HG02938 (cell line): Measurements from ENCODE around the gene ACRV1.
"Not testable (repeated sequence)": the region's sequence is repeated elsewhere in the genome, so short reads cannot be mapped to it uniquely, and the experiment has no call there.

Experiments
- ATAC-seq: cut with Tn5 transposase; IDR thresholded peaks from one replicate; pipeline ENCODE4 v1.9.1; 2021; ENCODE audit warnings: mild to moderate bottlenecking, moderate library complexity; ENCODE audit not compliant: unreplicated experiment

The ACRV1 gene, protein sequence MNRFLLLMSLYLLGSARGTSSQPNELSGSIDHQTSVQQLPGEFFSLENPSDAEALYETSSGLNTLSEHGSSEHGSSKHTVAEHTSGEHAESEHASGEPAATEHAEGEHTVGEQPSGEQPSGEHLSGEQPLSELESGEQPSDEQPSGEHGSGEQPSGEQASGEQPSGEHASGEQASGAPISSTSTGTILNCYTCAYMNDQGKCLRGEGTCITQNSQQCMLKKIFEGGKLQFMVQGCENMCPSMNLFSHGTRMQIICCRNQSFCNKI

DNA sequence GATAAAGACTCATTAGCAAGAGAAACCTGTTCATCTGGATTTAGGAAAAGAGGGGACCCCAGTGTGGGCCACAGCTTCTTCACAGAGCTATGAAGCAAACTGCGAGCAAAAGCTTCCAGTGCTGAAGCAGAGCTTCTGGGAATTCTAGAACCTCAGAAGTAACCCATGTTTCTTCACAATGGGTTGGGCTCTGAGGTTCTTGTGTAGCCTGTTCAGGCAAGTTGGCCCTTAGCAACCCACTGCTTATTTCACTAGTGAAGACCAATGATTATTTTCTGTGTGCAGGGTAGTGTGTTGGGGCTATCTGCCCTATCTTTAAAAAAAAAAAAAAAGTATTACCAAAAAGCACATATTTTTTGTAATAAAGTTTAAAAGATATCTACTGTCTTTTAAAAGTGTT is at the start of gene ACRV1:
ACRV1 (minus strand) TSS at position 101 of the 400 bp plus-strand sequence; CDS start at position 34, 67 bp downstream.
- ATAC-seq, result no peak

DNA sequence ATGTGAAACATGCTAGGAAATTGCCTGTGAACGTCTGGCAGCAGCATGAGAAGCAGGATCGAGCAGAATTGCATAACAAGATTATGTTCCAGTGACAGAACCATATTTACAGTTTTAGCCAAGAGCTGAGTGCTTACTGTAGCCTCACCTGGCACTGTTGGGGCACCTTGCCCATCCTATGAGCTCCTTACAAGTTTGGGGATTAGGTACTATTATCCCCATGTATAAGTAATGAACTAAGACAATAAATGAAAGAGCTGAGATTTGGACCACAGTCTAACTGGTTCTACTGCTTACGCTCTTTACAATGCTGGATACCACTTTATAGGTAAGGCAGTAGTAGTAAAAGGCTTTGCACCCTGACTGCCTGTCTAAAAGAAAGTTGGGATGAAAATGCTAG is 48.3 kb upstream of the ACRV1 start:
- no peak for ATAC-seq

DNA sequence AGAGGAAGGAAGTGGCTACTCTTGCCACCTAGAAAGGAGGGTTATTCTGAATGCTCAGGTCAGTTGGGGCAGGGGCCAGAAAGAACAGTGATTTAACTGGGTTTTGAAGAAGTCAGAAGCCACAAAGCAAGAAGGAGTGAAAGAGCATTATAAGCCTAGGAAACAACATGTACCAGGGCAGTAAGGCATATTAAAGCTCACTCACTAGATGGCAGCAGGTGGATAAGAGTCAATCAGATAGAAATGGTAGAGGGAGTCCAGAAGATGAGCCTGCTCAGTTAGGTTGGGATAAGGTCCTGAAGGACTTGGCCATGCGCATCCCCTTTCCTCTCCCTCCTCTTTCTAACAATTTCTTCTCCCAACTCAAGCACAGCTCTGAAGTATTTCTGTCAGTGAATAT is 43.5 kb upstream of the ACRV1 start:
- ATAC-seq, result no peak

DNA sequence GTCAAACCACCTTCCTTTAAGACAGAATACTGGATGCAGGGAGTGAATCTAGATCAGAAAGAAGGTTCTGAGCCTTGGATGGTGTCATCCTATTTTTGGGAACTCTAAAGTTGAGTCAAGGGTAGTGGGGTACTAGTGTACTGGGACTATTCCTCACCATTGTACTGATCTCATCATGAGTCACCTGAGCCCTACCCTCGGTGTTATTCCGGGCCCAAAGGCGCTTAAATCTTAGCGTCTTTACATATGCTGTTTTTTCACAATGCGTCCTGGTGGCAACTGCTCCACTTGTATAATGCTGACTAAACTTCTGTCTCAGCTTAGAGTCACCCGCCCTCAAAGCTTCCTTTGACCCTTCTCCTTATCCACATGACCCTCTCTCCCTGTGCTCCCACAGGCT is 40.1 kb upstream of the ACRV1 start:
- ATAC-seq, result no peak

DNA sequence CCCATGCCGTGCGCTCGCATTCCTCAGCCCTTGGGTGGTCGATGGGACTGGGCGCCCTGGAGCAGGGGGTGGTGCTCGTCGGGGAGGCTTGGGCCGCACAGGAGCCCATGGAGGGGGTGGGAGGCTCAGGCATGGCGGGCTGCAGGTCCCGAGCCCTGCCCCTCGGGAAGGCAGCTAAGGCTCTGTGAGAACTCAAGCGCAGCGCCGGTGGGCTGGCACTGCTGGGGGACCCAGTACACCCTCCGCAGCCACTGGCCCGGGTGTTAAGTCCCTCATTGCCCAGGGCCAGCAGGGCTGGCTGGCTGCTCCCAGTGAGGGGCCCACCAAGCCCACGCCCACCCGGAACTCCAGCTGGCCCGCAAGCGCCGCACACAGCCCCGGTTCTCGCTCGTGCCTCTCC is 24.0 kb upstream of the ACRV1 start:
- ATAC-seq, result not testable (repeated sequence)

DNA sequence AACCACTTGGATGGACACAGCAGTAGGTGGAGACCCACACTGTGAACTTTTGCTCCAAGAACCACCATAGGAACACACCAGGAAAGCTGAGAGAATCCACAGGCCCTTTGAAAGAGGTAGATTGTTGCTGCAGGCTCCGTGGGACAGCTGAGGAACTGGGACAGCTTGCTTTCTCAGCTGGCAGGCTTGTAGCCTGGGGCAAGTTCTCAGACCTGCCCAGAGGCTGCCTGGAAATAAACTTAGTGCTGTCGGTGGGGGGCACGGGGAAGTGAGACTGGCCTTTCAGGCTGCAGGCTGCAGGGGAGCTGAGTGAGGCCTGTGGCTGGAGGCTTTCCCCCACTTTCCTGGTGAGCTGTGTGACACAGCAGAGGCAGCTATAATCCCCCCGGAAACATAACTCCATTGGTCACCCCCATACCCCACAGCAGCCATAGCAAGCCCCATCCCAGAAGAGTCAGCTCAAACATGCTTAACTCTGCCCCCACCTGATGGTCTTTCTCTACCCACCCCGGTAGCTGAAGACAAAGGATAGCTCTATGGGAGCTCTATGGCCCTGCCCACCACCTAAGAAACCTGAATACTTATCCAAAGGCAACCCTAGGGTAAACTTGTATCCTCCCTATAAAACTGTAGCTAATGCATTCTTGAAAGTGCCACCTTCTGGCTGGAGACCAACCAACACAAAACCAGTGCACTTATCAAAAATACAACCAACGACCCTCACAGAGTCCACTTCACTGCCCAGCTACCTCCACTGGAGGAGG is 21.4 kb upstream of the ACRV1 start:
- no peak for ATAC-seq

DNA sequence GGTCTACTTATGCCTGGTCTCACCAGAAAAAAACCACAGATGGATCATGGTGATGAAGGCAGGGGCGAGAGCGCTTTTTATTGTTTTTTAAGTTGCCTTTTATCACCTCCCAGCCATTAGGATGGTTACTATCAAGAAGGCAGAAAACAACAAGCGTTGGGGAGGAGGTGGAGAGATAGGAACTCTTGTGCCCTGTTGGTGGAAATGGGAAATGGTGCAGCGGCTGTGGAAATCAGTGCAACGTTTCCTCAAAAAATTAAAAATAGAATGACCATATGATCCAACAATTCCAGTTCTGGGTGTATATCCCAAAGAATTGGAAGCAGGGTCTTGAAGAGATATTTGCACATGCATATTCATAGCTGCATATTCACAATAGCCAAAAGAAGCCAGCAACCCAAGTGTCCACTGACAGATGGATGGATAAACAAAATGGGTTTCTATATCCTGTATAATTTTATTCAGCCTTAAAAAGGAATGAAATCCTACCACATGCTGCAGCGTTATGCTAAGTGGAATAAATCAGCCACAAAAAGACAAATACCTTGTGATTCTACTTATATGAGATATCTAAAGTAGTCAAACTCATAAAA is 20.5 kb upstream of the ACRV1 start:
- ATAC-seq, result no peak

DNA sequence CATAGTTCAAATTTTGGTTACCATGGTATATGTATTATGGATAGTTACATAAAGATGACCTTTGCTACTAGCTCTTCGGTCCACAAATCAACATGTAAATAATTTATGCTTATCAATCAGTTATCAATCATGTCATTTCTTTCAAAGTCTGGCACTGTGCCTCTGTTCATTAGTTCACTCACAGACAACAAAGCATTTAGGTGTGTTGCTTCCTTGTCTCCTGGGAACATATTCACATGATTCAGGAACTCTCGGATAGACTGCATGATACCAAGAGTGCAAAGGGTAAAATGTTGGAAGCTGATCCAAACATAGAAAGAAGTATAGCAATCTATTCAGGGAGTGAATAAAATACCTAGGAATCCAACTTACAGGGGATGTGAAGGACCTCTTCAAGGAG is 14.3 kb upstream of the ACRV1 start:
- no peak for ATAC-seq

DNA sequence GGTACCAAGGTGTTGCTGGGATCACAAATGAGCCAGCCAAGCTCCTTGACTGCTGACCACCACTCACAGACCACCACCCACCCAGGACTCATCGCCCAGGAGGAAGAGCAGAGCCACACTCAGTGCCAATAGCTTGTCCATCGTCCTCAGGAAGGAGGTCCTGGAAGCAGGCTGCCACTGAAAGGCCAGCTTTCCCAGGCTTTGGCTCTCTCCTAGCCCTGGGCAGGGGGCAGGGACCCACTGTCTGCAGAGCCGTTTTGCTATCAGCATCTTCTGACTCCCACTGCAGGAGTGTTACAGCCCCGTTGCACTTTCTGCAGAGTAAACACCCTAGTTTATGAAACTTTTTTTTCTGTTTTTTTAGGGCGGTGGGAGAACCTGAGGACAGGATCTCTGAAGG is 12.2 kb upstream of the ACRV1 start:
- ATAC-seq, result no peak

DNA sequence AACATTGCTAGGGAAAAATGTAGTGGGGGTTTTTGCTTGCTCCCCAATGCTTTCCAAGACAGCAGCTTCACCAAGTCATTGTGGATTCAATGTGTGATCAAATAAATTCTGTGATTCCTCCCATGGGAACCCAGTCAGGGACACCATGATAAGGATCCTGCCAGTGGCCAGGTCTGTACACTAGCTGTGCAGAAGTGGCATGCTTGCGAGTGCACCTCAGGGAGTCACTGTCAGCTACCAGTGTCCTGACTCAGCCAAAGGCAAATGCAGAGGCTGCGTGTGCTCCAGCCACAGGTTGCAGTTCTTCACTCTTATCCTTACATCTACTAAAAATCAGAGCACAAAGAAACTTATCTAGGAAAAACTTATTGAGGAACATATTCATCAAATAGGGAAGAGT is 9.4 kb upstream of the ACRV1 start:
- ATAC-seq, result no peak

DNA sequence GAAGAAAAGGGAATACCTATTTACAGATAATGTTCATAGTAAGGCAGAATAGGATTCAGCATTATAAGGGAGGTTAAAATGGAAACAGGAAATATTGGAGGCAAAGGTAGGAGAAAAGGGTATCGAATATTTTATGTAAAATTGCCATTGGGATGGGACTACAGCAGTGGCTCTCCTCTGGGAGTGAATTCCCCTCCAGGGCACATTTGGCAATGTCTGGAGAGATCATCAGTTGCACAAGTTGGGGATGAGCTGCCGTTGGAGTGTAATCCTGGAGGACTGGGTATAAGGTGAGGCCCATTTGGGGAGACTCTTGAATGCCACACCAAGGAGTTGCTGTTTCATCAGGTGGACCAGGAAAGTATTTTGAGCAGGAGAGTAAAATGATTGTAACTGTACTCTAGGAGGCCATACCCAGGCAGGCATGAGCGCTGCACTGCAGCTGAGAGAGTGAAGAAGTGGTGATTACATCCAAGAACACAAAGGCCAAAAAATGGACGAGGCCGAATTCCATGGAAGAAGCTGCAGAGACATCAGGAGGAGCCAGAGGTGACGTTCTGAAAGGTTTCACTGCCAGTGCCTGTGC is 8.7 kb upstream of the ACRV1 start:
- no peak for ATAC-seq

DNA sequence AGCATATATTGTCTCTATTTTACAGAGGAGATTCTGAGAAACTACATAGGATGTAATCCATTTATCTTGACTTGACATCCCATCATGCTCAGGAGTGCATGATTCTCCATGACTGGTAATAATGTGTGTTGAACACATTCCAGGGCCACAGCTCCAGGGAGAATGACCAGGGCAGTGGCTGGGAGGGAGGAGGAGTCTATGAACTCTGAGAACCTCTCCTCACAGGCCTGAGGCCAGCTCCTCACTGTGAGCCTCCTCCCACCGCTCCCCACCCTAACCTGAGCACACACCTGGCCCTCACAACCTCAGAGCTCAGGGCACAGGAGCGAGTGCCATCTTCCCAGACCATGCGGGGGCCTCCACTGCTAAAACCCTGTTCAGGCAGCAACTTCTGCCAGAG is 8.0 kb upstream of the ACRV1 start:
- ATAC-seq, result no peak

DNA sequence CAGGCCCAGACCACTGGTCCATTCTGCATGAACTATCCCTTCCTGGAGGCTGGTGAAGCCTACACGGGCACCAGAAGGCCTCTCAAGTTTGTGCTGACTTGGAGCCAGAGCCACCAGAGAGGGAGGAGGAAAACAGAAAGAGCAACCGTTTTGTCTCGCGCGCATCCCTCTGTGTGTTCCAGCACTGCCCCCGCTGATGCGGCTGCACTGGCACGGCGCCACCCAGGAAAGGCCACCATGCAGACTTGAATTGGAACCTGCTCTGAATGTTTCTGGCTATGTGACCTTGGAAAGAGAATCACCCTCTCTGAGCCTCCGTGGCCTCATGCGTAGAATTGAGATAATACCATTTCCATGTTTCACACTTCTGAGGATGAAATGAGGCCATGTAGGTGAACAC is 7.4 kb upstream of the ACRV1 start:
- no peak for ATAC-seq

DNA sequence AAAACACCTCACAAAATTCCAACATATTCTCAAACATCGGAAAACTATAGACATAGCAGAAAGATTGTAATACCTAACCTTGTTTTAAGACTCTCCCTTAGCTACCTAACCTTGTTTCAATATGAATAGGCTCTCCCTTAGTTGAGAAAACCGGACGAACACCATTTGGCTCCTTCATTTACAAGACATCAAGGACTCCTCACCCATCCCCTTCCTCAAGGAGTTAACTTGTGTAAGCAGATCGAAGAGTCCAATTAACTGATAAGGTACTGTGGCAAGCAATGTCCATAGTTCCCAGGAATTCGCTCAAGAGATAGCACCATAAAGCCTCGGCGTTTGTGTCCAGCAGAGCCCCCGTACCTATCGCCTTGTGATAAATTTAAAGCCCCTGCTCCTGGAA is 4.6 kb upstream of the ACRV1 start:
- no peak for ATAC-seq

DNA sequence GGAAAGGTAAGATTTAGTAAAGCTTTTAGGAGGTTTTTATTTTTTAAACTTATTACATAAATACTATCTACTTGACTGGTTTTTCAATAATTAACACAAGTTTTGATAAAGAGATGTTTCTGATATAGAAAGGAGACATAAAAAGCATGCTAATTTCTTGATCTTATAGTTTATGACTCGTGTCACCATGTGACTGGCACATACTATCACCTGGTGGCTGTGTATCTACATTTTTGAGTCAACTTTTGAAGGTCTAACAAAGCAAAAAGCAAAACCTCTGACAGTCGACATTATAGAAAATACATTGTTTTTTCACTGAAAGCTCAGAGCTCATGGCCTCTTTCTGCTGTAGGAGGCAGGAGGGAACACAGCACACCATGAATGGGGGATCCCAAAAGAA is 810 bp downstream of the ACRV1 start:
- no peak for ATAC-seq

DNA sequence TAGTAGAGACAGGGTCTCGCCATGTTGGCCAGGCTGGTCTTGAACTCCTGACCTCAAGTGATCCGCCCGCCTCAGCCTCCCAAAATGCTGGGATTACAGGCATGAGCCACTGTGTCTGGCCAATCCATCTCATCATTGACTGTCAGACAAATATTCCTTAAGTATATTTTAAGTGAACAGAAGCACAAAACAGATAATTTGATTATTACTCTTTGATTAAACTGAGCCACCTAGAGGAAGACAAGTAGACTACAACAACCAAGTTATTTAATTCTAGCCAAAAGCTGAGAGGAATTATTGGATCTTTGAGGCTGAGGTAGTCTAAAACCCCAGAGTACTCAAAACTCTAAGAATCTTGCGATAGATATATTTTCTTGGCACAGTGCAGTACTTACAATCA is 1.2 kb downstream of the ACRV1 start:
- no peak for ATAC-seq

DNA sequence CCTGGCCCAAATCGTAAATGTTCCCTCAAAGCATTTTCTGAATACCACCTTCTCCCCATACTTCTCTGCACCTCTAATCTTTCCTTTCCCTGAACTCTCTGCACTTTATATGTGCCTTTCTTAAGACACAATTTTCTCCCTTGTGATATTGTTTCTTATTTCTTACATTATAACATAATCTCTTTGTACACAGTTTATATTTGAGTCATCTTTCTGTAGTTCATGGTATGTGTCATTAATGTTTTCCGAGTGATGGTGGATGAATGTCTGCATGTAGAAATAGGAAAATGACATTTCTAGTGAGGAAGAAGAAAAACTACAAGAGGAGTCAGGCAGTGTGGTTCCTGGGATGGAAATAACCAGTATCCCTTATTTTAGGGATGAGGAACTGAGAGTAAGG is 5.5 kb downstream of the ACRV1 start:
- no peak for ATAC-seq

DNA sequence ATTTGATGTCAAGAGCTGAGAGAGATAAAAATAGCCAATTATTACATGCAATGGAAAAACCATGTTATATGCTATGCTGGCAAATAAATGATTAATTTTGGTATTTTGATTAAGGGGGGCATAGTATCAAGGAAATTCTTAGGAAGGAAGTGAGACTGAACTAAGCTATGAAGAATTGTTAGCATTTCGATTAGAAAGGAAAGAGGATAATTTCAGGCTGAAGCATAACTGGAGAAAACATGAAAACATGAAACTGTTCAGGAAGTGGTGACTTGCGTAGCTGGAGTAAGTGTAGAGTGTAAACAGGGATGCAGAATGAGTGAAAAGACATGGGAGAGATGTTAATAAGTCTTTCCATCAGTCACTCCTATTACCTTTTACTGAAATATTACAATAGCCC is 6.4 kb downstream of the ACRV1 start:
- no peak for ATAC-seq

DNA sequence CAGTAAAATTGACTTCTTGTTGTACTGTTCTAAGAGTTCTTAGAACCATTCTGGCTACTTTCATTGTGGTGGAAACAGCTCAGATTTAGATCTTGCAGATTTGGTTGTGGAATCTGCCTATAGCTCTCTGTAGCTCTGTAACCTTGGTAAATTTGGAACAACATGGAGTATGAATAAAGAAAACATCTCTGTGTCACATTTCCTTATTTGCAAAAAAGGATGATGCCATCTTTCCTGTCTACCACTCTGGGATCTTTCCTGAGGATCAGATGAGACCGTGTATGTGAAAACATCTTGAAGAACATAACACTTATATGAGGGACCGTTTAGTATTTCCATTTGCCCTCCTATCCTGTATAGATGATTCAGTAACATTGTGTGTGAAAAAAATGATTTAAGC is 9.1 kb downstream of the ACRV1 start:
- ATAC-seq, result no peak

DNA sequence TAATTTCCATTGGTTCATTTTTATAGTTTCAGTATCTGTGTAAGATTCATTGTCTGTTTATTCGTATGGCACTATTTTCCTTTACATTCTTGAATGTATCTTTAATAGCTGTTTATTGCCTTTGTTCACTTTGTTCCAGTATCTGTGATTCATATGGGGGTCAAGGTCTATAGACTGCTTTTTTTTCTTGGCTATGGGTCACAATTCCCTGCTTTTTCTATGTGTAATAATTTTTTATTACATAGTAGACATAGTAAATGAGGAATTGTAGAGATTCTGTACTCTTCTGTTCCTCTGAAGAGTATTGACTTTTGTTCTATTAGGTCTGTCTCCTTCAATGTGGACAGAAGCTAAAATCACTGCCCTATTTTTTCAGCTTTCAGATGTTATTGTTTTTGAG is 10.5 kb downstream of the ACRV1 start:
- ATAC-seq, result no peak

DNA sequence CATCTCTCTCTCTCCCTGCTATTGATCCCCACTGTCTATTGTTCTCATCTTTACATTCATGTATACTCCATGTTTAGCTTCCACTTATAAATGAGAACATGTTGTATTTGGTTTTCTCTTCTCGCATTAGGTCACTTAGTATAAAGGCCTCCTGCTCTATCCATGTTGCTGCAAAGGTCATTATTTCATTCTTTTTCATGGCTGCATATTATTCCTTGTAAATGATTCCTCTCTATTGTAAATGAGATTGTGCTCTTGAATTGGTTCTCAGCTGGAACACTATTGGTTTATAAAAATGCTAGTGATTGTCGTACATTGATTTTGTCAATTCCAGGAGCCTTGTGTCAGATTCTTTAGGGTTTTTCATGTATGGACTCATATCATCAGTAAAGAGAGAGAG is 13.5 kb downstream of the ACRV1 start:
- no peak for ATAC-seq

DNA sequence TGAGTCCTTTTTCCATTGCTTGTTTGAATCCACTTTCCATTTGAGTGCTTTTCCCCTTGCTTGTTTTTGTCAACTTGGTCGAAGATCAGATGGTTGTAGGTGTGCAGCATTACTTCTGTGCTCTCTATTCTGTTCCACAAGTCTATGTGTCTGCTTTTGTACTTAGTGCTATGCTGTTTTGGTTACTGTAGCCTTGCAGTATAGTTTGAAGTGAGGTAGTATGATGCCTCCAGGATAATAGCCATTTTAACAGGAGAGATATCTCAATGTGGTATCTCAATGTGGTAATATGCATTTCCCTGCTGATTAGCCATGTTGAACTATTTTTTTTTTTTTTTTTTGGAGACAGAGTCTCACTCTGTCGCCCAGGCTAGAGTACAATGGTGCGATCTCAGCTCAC is 16.7 kb downstream of the ACRV1 start:
- ATAC-seq, result no peak
